ENCODE results near the gene COL4A2. TPM values are rescaled to one million over a fixed set of nuclear protein-coding genes. Genes with fewer than 3 reads are reported as not detected.
"Not testable (repeated sequence)": the region's sequence is repeated elsewhere in the genome, so short reads cannot be mapped to it uniquely, and the experiment has no call there.

COL4A2 gene
- polyA plus RNA-seq, 2 of the 4 experiments (the other 2 are of a cell fraction), result 46.9 to 119 TPM

DNA sequence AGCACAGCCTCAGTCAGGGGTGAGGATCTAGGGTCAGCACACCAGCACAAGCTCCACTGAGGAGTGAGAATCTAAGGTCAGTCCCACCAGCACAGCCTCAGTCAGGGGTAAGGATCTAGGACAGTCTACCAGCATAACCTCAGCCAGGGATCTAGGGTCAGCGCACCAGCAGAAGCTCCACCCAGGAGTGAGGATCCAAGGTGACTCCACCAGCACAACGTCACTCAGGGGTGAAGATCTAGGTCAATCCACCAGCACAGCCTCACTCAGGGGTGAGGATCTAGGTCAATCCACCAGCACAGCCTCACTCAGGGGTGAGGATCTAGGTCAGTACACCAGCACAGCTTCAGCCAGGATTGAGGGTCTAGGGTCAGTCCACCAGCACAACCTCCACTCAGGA, 189.9 kb downstream of the COL4A2 start (continued):
- TF ChIP-seq, protein P1, sequence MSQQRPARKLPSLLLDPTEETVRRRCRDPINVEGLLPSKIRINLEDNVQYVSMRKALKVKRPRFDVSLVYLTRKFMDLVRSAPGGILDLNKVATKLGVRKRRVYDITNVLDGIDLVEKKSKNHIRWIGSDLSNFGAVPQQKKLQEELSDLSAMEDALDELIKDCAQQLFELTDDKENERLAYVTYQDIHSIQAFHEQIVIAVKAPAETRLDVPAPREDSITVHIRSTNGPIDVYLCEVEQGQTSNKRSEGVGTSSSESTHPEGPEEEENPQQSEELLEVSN (IDR thresholded peaks at IDR 0.05; ENCODE audit: borderline replicate concordance, low read depth), result no peak
- TF ChIP-seq NPAS2 (CRISPR knock-in tag; IDR thresholded peaks at IDR 0.05; ENCODE audit: borderline replicate concordance) (no peak), CEBPB (IDR thresholded peaks at IDR 0.05) (no peak), CHD4 (IDR thresholded peaks at IDR 0.05; ENCODE audit: borderline replicate concordance) (no peak)
- TF ChIP-seq, protein P2, sequence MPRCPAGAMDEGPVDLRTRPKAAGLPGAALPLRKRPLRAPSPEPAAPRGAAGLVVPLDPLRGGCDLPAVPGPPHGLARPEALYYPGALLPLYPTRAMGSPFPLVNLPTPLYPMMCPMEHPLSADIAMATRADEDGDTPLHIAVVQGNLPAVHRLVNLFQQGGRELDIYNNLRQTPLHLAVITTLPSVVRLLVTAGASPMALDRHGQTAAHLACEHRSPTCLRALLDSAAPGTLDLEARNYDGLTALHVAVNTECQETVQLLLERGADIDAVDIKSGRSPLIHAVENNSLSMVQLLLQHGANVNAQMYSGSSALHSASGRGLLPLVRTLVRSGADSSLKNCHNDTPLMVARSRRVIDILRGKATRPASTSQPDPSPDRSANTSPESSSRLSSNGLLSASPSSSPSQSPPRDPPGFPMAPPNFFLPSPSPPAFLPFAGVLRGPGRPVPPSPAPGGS (IDR thresholded peaks at IDR 0.05), result no peak

DNA sequence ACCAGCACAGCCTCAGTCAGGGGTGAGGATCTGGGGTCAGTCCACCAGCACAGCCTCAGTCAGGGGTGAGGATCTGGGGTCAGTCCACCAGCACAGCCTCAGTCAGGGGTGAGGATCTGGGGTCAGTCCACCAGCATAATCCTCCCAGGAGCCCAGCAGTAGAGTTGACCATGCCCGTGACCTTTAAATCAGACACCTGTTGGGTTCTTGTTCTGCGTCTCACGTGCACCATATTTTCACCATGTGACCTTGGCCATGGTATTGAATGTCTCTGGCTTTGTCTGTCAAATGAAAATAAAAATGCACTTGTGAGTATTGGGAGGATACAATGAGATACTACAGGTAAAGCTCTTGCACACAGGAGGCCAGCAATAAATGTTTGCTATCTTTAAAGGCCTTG, 190.8 kb downstream of the COL4A2 start:
- H3K4me1 ChIP-seq; POLR2A ChIA-PET; FAIRE-seq; H3K9me3 ChIP-seq; H3K4me3 ChIP-seq; DNase-seq (ENCODE audit: low read depth in 1 of 2, low spot score in 1 of 2); ATAC-seq; H3K27ac ChIP-seq; H3K4me2 ChIP-seq: not testable (repeated sequence)
- CTCF ChIA-PET, result interaction anchor here (1.0 kb wide), 1 partner anchor 42 kb away, joined by 3 read pairs; no protein-coding TSS in a partner anchor
- 100% methylated on average over 2 of the region's 3 CpGs for WGBS (ENCODE audit: missing lambda C conversion rate)

DNA sequence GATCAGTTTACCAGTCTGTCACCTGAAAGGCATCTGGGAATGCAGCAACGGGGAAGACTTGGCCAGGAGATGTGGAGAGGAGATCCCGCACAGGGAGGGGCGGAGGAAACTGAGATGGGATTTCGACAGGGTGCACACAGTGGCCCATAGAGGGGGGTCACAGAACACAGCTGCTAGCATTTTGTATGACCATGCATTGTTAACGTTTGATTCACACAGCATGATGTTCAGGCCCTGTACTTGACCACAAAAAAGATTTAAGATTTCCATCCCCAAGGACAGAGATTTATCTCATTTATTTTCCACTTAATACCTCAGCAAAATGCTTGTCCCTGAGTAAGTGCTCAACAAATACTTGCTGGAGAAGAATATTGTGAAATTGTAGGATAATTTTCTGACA, 191.2 kb downstream of the COL4A2 start:
- ChIA-PET POLR2A (no interaction called here), CTCF (interaction anchor here (1.0 kb wide), 1 partner anchor 42 kb away, joined by 3 read pairs; no protein-coding TSS in a partner anchor)
- FAIRE-seq (no peak), DNase-seq (ENCODE audit: low read depth in 1 of 2, low spot score in 1 of 2) (no peak), ATAC-seq (no peak)
- TF ChIP-seq RNF2 (IDR thresholded peaks at IDR 0.05; ENCODE audit: borderline replicate concordance, low read depth) (no peak), CBX2 (IDR thresholded peaks at IDR 0.05; ENCODE audit: borderline replicate concordance, low read depth) (no peak), EP300 (IDR thresholded peaks at IDR 0.05) (no peak), RARB (CRISPR knock-in tag; IDR thresholded peaks at IDR 0.05) (no peak), NFE2L2 (conservative IDR thresholded peaks at IDR 0.05; ENCODE audit: low read length) (no peak)
- TF ChIP-seq, protein P3, sequence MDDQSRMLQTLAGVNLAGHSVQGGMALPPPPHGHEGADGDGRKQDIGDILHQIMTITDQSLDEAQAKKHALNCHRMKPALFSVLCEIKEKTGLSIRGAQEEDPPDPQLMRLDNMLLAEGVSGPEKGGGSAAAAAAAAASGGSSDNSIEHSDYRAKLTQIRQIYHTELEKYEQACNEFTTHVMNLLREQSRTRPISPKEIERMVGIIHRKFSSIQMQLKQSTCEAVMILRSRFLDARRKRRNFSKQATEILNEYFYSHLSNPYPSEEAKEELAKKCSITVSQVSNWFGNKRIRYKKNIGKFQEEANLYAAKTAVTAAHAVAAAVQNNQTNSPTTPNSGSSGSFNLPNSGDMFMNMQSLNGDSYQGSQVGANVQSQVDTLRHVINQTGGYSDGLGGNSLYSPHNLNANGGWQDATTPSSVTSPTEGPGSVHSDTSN (IDR thresholded peaks at IDR 0.05), result no peak
- TF ChIP-seq, protein P4, sequence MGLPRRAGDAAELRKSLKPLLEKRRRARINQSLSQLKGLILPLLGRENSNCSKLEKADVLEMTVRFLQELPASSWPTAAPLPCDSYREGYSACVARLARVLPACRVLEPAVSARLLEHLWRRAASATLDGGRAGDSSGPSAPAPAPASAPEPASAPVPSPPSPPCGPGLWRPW (IDR thresholded peaks at IDR 0.05), result no peak
- no peaks in the 10 kb centered on the region for H3K4me1 ChIP-seq
- WGBS (ENCODE audit: missing lambda C conversion rate), result 83% methylated on average over 5 of the region's 5 CpGs
- H3K4me3 ChIP-seq, result no peak overlapping the region
- H3K9me3 ChIP-seq, result no peaks in the 10 kb centered on the region
- no peak overlapping the region for H3K4me2 ChIP-seq
- H3K27ac ChIP-seq, result no peak overlapping the region

DNA sequence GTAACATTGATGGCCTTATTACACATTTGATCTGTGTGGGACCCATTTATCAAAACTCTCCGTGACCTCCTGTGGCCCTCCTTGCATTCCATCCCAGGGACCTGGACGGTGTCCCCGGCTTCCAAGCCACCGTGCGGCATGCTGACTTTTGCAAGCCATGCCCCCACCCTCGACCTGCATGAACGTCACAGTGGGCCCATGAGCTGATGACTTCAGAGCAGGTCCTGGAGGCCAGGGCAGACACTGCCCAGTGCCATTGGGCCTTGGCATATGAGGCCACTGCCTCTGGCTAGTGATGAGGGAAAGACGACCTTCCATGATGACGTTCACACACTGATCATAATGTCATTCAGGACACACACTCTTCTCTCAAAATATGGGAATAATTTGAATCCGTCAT, 191.7 kb downstream of the COL4A2 start:
- Histone ChIP-seq H3K9me3 (no peaks in the 10 kb centered on the region), H3K4me2 (no peak overlapping the region), H3K4me3 (no peak overlapping the region), H3K27ac (no peak overlapping the region), H3K4me1 (no peaks in the 10 kb centered on the region)
- CTCF ChIA-PET, result interaction anchor here (1.0 kb wide), 1 partner anchor 43 kb away, joined by 3 read pairs; no protein-coding TSS in a partner anchor
- no peak for DNase-seq (ENCODE audit: low read depth in 1 of 2, low spot score in 1 of 2)
- 94% methylated on average over 10 of the region's 10 CpGs for WGBS (ENCODE audit: missing lambda C conversion rate)
- ATAC-seq, result no peak
- FAIRE-seq, result no peak
- POLR2A ChIA-PET, result no interaction called here
- TF ChIP-seq JUN (IDR thresholded peaks at IDR 0.05) (no peak), NR3C1 (IDR thresholded peaks at IDR 0.05) (no peak), MAZ (IDR thresholded peaks at IDR 0.05; ENCODE audit: borderline replicate concordance, low read depth, low read length) (no peak), HEYL (CRISPR knock-in tag; IDR thresholded peaks at IDR 0.05) (no peak), POLR2A (IDR thresholded peaks at IDR 0.05; ENCODE audit: low read length) (no peak), TFCP2L1 (CRISPR knock-in tag; IDR thresholded peaks at IDR 0.05) (no peak), EP300 (IDR thresholded peaks at IDR 0.05) (no peak), CHD4 (IDR thresholded peaks at IDR 0.05; ENCODE audit: borderline replicate concordance) (no peak), CEBPB (IDR thresholded peaks at IDR 0.05) (no peak), ZC3H11A (IDR thresholded peaks at IDR 0.05) (no peak), RARB (CRISPR knock-in tag; IDR thresholded peaks at IDR 0.05) (no peak), EHMT2 (IDR thresholded peaks at IDR 0.05; ENCODE audit: low read depth) (no peak)
- TF ChIP-seq, protein P2 (IDR thresholded peaks at IDR 0.05), result no peak
- TF ChIP-seq, protein P5, sequence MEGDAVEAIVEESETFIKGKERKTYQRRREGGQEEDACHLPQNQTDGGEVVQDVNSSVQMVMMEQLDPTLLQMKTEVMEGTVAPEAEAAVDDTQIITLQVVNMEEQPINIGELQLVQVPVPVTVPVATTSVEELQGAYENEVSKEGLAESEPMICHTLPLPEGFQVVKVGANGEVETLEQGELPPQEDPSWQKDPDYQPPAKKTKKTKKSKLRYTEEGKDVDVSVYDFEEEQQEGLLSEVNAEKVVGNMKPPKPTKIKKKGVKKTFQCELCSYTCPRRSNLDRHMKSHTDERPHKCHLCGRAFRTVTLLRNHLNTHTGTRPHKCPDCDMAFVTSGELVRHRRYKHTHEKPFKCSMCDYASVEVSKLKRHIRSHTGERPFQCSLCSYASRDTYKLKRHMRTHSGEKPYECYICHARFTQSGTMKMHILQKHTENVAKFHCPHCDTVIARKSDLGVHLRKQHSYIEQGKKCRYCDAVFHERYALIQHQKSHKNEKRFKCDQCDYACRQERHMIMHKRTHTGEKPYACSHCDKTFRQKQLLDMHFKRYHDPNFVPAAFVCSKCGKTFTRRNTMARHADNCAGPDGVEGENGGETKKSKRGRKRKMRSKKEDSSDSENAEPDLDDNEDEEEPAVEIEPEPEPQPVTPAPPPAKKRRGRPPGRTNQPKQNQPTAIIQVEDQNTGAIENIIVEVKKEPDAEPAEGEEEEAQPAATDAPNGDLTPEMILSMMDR (IDR thresholded peaks at IDR 0.05), result no peak
- TF ChIP-seq, protein P4 (IDR thresholded peaks at IDR 0.05), result no peak
